ENCODE data around the gene HHIPL1.

GRCh38 chr14:99667045-99667444, 22.1 kb downstream of the HHIPL1 start:
- TF ChIP-seq CTCF (IDR thresholded peaks at IDR 0.05) = no peak
- TF ChIP-seq EZH2 (IDR thresholded peaks at IDR 0.05) = no peak
